BLaER1 (cell line): ENCODE results near the gene INTS1.
"Not testable (repeated sequence)": the region's sequence is repeated elsewhere in the genome, so short reads cannot be mapped to it uniquely, and the experiment has no call there.

Source experiments
- H3K27ac ChIP-seq: shearing (Covaris generic); formaldehyde crosslinking; 2 replicates; pipeline ENCODE4 v1.8.1; 2022
- H3K27me3 ChIP-seq: shearing (Covaris generic); formaldehyde crosslinking; 2 replicates; pipeline ENCODE4 v1.8.1; 2022
- H3K36me3 ChIP-seq: shearing (Covaris generic); formaldehyde crosslinking; 2 replicates; pipeline ENCODE4 v1.8.1; 2022
- H3K4me1 ChIP-seq: shearing (Covaris generic); formaldehyde crosslinking; 2 replicates; pipeline ENCODE4 v1.8.1; 2022
- H3K4me2 ChIP-seq: shearing (Covaris generic); formaldehyde crosslinking; 2 replicates; pipeline ENCODE4 v1.8.1; 2022
- H3K4me3 ChIP-seq: shearing (Covaris generic); formaldehyde crosslinking; 2 replicates; pipeline ENCODE4 v1.8.1; 2022
- H3K9ac ChIP-seq: shearing (Covaris generic); formaldehyde crosslinking; 2 replicates; pipeline ENCODE4 v1.8.1; 2022
- H3K9me3 ChIP-seq: shearing (Covaris generic); formaldehyde crosslinking; 2 replicates; pipeline ENCODE4 v1.8.1; 2022
- H4K20me1 ChIP-seq: shearing (Covaris generic); formaldehyde crosslinking; 2 replicates; pipeline ENCODE4 v1.8.1; 2022
- Cebpa-rat ChIP-seq: shearing (Covaris generic); IDR thresholded peaks from 2 replicates; pipeline ENCODE4 v1.8.1; 2022

INTS1 gene

GRCh38 chr7:1446620-1447032 is 57.6 kb downstream of the INTS1 start:
- Histone ChIP-seq H3K4me1 (peaks cover 28% of the 10 kb centered on the region), H3K9me3 (no peaks in the 10 kb centered on the region), H3K4me2 (no peak overlapping the region), H3K4me3 (no peak overlapping the region), H3K9ac (no peak overlapping the region), H3K27ac (no peak overlapping the region), H4K20me1 (0 out of 2 replicates have a peak, but pooled peaks cover 11% of the 10 kb centered on the region), H3K27me3 (no peaks in the 10 kb centered on the region), H3K36me3 (no peaks in the 10 kb centered on the region)
- no peak for TF ChIP-seq Cebpa-rat

- H3K4me2 ChIP-seq, H4K20me1 ChIP-seq, H3K27ac ChIP-seq, H3K9me3 ChIP-seq, H3K27me3 ChIP-seq, H3K4me3 ChIP-seq, H3K36me3 ChIP-seq, H3K9ac ChIP-seq: not testable (repeated sequence)
- peaks cover 28% of the 10 kb centered on the region for H3K4me1 ChIP-seq
Observed at GRCh38 chr7:1446026-1446425, 58.2 kb downstream of the INTS1 start.

- Histone ChIP-seq H3K4me3 (no peak overlapping the region), H3K9me3 (no peaks in the 10 kb centered on the region), H3K9ac (no peak overlapping the region), H3K27me3 (no peaks in the 10 kb centered on the region), H3K36me3 (no peaks in the 10 kb centered on the region), H3K4me1 (peaks cover 28% of the 10 kb centered on the region), H3K4me2 (no peak overlapping the region), H3K27ac (no peak overlapping the region), H4K20me1 (no peaks in the 10 kb centered on the region)
- no peak for TF ChIP-seq Cebpa-rat
Observed at GRCh38 chr7:1445341-1445740, 58.8 kb downstream of the INTS1 start.

- Histone ChIP-seq H3K4me3 (no peak overlapping the region), H3K27ac (no peak overlapping the region), H3K9me3 (no peaks in the 10 kb centered on the region), H3K4me1 (peaks cover 26% of the 10 kb centered on the region), H3K27me3 (no peaks in the 10 kb centered on the region), H3K36me3 (no peaks in the 10 kb centered on the region), H3K4me2 (no peak overlapping the region), H4K20me1 (no peaks in the 10 kb centered on the region), H3K9ac (no peak overlapping the region)
- TF ChIP-seq Cebpa-rat: no peak
Observed at GRCh38 chr7:1444925-1445322, 59.3 kb downstream of the INTS1 start.

- H4K20me1 ChIP-seq: no peaks in the 10 kb centered on the region
- H3K27ac ChIP-seq: no peak overlapping the region
- no peaks in the 10 kb centered on the region for H3K27me3 ChIP-seq
- peaks cover 26% of the 10 kb centered on the region for H3K4me1 ChIP-seq
- TF ChIP-seq Cebpa-rat: no peak
- no peaks in the 10 kb centered on the region for H3K36me3 ChIP-seq
- H3K4me3 ChIP-seq: no peak overlapping the region
- no peak overlapping the region for H3K9ac ChIP-seq
- no peak overlapping the region for H3K4me2 ChIP-seq
- no peaks in the 10 kb centered on the region for H3K9me3 ChIP-seq
Observed at GRCh38 chr7:1444214-1444924, 59.8 kb downstream of the INTS1 start.

GRCh38 chr7:1443587-1444200 is 60.5 kb downstream of the INTS1 start:
- not testable (repeated sequence) for H3K27me3 ChIP-seq, H3K27ac ChIP-seq, H3K9me3 ChIP-seq, H3K36me3 ChIP-seq, H3K9ac ChIP-seq, H3K4me2 ChIP-seq, H4K20me1 ChIP-seq, H3K4me3 ChIP-seq
- peaks cover 26% of the 10 kb centered on the region for H3K4me1 ChIP-seq

GRCh38 chr7:1442355-1443124 is 61.6 kb downstream of the INTS1 start:
- Histone ChIP-seq H3K27me3 (no peaks in the 10 kb centered on the region), H3K27ac (0 out of 2 replicates have a peak overlapping the region, but pooled peaks have one; percentile 18), H3K4me3 (no peak overlapping the region), H3K9ac (no peak overlapping the region), H3K4me1 (peaks cover 26% of the 10 kb centered on the region), H3K9me3 (no peaks in the 10 kb centered on the region), H4K20me1 (no peaks in the 10 kb centered on the region), H3K36me3 (no peaks in the 10 kb centered on the region), H3K4me2 (peak overlapping the region; percentile 73)
- TF ChIP-seq Cebpa-rat: no peak; the same call in 1 of the 2 replicates

GRCh38 chr7:1441615-1442354 is 62.4 kb downstream of the INTS1 start:
- no peak overlapping the region for H3K9ac ChIP-seq
- H3K27me3 ChIP-seq: no peaks in the 10 kb centered on the region
- H3K27ac ChIP-seq: 0 out of 2 replicates have a peak overlapping the region, but pooled peaks have one; percentile 18
- no peaks in the 10 kb centered on the region for H3K9me3 ChIP-seq
- no peaks in the 10 kb centered on the region for H3K36me3 ChIP-seq
- peak overlapping the region; percentile 73 for H3K4me2 ChIP-seq
- H4K20me1 ChIP-seq: no peaks in the 10 kb centered on the region
- TF ChIP-seq Cebpa-rat: no peak; the same call in 1 of the 2 replicates
- no peak overlapping the region for H3K4me3 ChIP-seq
- peaks cover 26% of the 10 kb centered on the region for H3K4me1 ChIP-seq

- Histone ChIP-seq H3K4me3 (no peak overlapping the region), H3K9me3 (no peaks in the 10 kb centered on the region), H3K27me3 (no peaks in the 10 kb centered on the region), H3K36me3 (no peaks in the 10 kb centered on the region), H3K4me1 (peaks cover 26% of the 10 kb centered on the region), H3K4me2 (peak overlapping the region; percentile 73), H3K27ac (no peak overlapping the region), H3K9ac (no peak overlapping the region), H4K20me1 (no peaks in the 10 kb centered on the region)
- TF ChIP-seq Cebpa-rat: no peak
Observed at GRCh38 chr7:1440620-1441019, 63.6 kb downstream of the INTS1 start.
